Measurements from ENCODE around the gene DCAF4.

DCAF4 gene

GRCh38 chr14:72926292-72927028, at the start of gene DCAF4:
Gene DCAF4, plus strand, starts transcription at chr14:72926464. Its CDS starts 11,515 bp downstream, at chr14:72937979.
- DNase-seq (ENCODE audit: low read depth), result peak; percentile 93

GRCh38 chr14:72876710-72877063, 49.6 kb upstream of the DCAF4 start:
- no peak for DNase-seq (ENCODE audit: low read depth)

GRCh38 chr14:72878746-72879145, 47.5 kb upstream of the DCAF4 start:
- no peak for DNase-seq (ENCODE audit: low read depth)

- DNase-seq (ENCODE audit: low read depth), result no peak
Measured at GRCh38 chr14:72879431-72879830, 46.8 kb upstream of the DCAF4 start.

- DNase-seq (ENCODE audit: low read depth), result no peak
Measured at GRCh38 chr14:72880164-72880563, 46.1 kb upstream of the DCAF4 start.

- DNase-seq (ENCODE audit: low read depth), result no peak
Measured at GRCh38 chr14:72880820-72881219, 45.4 kb upstream of the DCAF4 start.

GRCh38 chr14:72881543-72881942, 44.7 kb upstream of the DCAF4 start:
- no peak for DNase-seq (ENCODE audit: low read depth)

GRCh38 chr14:72882047-72882446, 44.2 kb upstream of the DCAF4 start:
- DNase-seq (ENCODE audit: low read depth), result no peak

GRCh38 chr14:72882463-72882862, 43.8 kb upstream of the DCAF4 start:
- DNase-seq (ENCODE audit: low read depth), result no peak

- DNase-seq (ENCODE audit: low read depth), result no peak
Measured at GRCh38 chr14:72883109-72883508, 43.2 kb upstream of the DCAF4 start.

GRCh38 chr14:72883961-72884360, 42.3 kb upstream of the DCAF4 start:
- DNase-seq (ENCODE audit: low read depth), result no peak

GRCh38 chr14:72884386-72884785, 41.9 kb upstream of the DCAF4 start:
- DNase-seq (ENCODE audit: low read depth), result no peak

GRCh38 chr14:72887514-72887913, 38.8 kb upstream of the DCAF4 start:
- DNase-seq (ENCODE audit: low read depth), result no peak

- DNase-seq (ENCODE audit: low read depth), result no peak
Measured at GRCh38 chr14:72888192-72888591, 38.1 kb upstream of the DCAF4 start.

GRCh38 chr14:72888636-72889201, 37.5 kb upstream of the DCAF4 start:
- DNase-seq (ENCODE audit: low read depth), result no peak

- DNase-seq (ENCODE audit: low read depth), result no peak
Measured at GRCh38 chr14:72889366-72889765, 36.9 kb upstream of the DCAF4 start.

- no peak for DNase-seq (ENCODE audit: low read depth)
Measured at GRCh38 chr14:72891666-72892102, 34.6 kb upstream of the DCAF4 start.

- DNase-seq (ENCODE audit: low read depth), result no peak
Measured at GRCh38 chr14:72892103-72892878, 34.0 kb upstream of the DCAF4 start.

GRCh38 chr14:72892879-72893635, 33.2 kb upstream of the DCAF4 start:
- DNase-seq (ENCODE audit: low read depth), result no peak

- DNase-seq (ENCODE audit: low read depth), result peak; percentile 92
Measured at GRCh38 chr14:72893636-72894322, 32.5 kb upstream of the DCAF4 start, which contains the start of gene DPF3. Gene DPF3, minus strand, starts transcription at chr14:72894101. Its CDS starts 13 bp downstream, at chr14:72894088.

GRCh38 chr14:72894323-72894622, 32.0 kb upstream of the DCAF4 start:
- DNase-seq (ENCODE audit: low read depth), result no peak
